Measurements from ENCODE around the gene TOE1. TPM values are rescaled to one million over a fixed set of nuclear protein-coding genes. Genes with fewer than 3 reads are reported as not detected.

Gene TOE1
- polyA plus RNA-seq, 3 donors = 3.9 to 8.1 (median 5.8) TPM

GRCh38 chr1:45321444-45321843, 18.5 kb upstream of the TOE1 start:
- no peak overlapping the region for H3K4me3 Mint-ChIP-seq
- no peak for DNase-seq
- Histone ChIP-seq H3K4me2 (replicated peaks; ENCODE audit: extremely low read depth, low read length, poor library complexity, severe bottlenecking) (no peak overlapping the region), H3K27me3 (ENCODE audit: control insufficient read depth in 2 of 2, insufficient read depth in 2 of 2, low read length in 2 of 2) (no peaks in the 10 kb centered on the region), H3K9ac (ENCODE audit: insufficient read depth, low read length, poor library complexity, severe bottlenecking) (no peak overlapping the region), H2AFZ (ENCODE audit: insufficient read depth, low read depth, low read length, poor library complexity, severe bottlenecking) (no peak overlapping the region), H3K27ac (ENCODE audit: low read depth in 1 of 2, low read length in 2 of 2) (no peak overlapping the region), H3K9me3 (replicated peaks in 1 of 2; ENCODE audit: control insufficient read depth in 1 of 2, insufficient read depth in 1 of 2, low read length in 2 of 2) (no peaks in the 10 kb centered on the region), H3K79me2 (ENCODE audit: insufficient read depth, low read length) (no peaks in the 10 kb centered on the region), H3K4me3 (replicated peaks in 1 of 3; ENCODE audit: low read depth in 2 of 3, low read length in 3 of 3) (no peak overlapping the region), H4K20me1 (ENCODE audit: insufficient read depth, low read length) (no peaks in the 10 kb centered on the region), H3K36me3 (replicated peaks in 1 of 2; ENCODE audit: control insufficient read depth in 1 of 2, insufficient read depth in 2 of 2, low read length in 2 of 2) (no peaks in the 10 kb centered on the region), H3K4me1 (ENCODE audit: control insufficient read depth in 1 of 2, insufficient read depth in 2 of 2, low read length in 2 of 2) (peaks cover 2% of the 10 kb centered on the region in 2 donors)
- H3K36me3 Mint-ChIP-seq = no peaks in the 10 kb centered on the region
- 92% methylated on average over 2 of the region's 5 CpGs for WGBS (ENCODE audit: insufficient coverage)
- H3K4me1 Mint-ChIP-seq = peaks cover 4% of the 10 kb centered on the region
- no peak overlapping the region for H3K27ac Mint-ChIP-seq
- peaks cover 0 to 3% (median 2%) of the 10 kb centered on the region in 3 donors for H3K27me3 Mint-ChIP-seq (ENCODE audit: low read depth in 3 of 3)
- intact Hi-C loops (cut with micrococcal nuclease) = no loop called here
- no peaks in the 10 kb centered on the region for H3K9me3 Mint-ChIP-seq
- no peak for TF ChIP-seq CTCF (IDR thresholded peaks at IDR 0.05)

GRCh38 chr1:45322486-45323040, 17.4 kb upstream of the TOE1 start:
- intact Hi-C loops (cut with micrococcal nuclease) = no loop called here
- 92% methylated on average over 6 of the region's 10 CpGs for WGBS (ENCODE audit: insufficient coverage)
- Histone ChIP-seq H3K4me2 (replicated peaks; ENCODE audit: extremely low read depth, low read length, poor library complexity, severe bottlenecking) (no peak overlapping the region), H3K9ac (ENCODE audit: insufficient read depth, low read length, poor library complexity, severe bottlenecking) (no peak overlapping the region), H3K36me3 (replicated peaks in 1 of 2; ENCODE audit: control insufficient read depth in 1 of 2, insufficient read depth in 2 of 2, low read length in 2 of 2) (no peaks in the 10 kb centered on the region), H2AFZ (ENCODE audit: insufficient read depth, low read depth, low read length, poor library complexity, severe bottlenecking) (no peak overlapping the region), H3K4me1 (ENCODE audit: control insufficient read depth in 1 of 2, insufficient read depth in 2 of 2, low read length in 2 of 2) (peaks cover 13% of the 10 kb centered on the region in 2 donors), H3K27me3 (ENCODE audit: control insufficient read depth in 2 of 2, insufficient read depth in 2 of 2, low read length in 2 of 2) (peaks cover 0 to 3% of the 10 kb centered on the region in 2 donors), H3K79me2 (ENCODE audit: insufficient read depth, low read length) (no peaks in the 10 kb centered on the region), H4K20me1 (ENCODE audit: insufficient read depth, low read length) (no peaks in the 10 kb centered on the region), H3K4me3 (replicated peaks in 1 of 3; ENCODE audit: low read depth in 2 of 3, low read length in 3 of 3) (no peak overlapping the region), H3K27ac (ENCODE audit: low read depth in 1 of 2, low read length in 2 of 2) (no peak overlapping the region), H3K9me3 (replicated peaks in 1 of 2; ENCODE audit: control insufficient read depth in 1 of 2, insufficient read depth in 1 of 2, low read length in 2 of 2) (no peaks in the 10 kb centered on the region)
- TF ChIP-seq CTCF (IDR thresholded peaks at IDR 0.05) = no peak
- H3K27ac Mint-ChIP-seq = no peak overlapping the region
- no peak overlapping the region for H3K4me3 Mint-ChIP-seq
- no peaks in the 10 kb centered on the region for H3K36me3 Mint-ChIP-seq
- peaks cover under 1 to 14% (median 2%) of the 10 kb centered on the region in 3 donors for H3K27me3 Mint-ChIP-seq (ENCODE audit: low read depth in 3 of 3)
- no peak for DNase-seq
- peaks cover 10% of the 10 kb centered on the region for H3K4me1 Mint-ChIP-seq
- H3K9me3 Mint-ChIP-seq = no peaks in the 10 kb centered on the region
